ENCODE results near the gene BBX.

BBX gene

GRCh38 chr3:107506458-107506857 lies 16.3 kb upstream of the BBX start:
- Histone ChIP-seq H3K27ac (no peak overlapping the region), H3K4me3 (no peak overlapping the region)
- DNase-seq (ENCODE audit: low spot score): no peak
- no peak for TF ChIP-seq CTCF (IDR thresholded peaks at IDR 0.05)

GRCh38 chr3:107508331-107508730 lies 14.4 kb upstream of the BBX start:
- no peak for TF ChIP-seq CTCF (IDR thresholded peaks at IDR 0.05)
- DNase-seq (ENCODE audit: low spot score): no peak
- no peak overlapping the region for H3K27ac ChIP-seq
- H3K4me3 ChIP-seq: no peak overlapping the region

- Histone ChIP-seq H3K4me3 (no peak overlapping the region), H3K27ac (no peak overlapping the region)
- no peak for TF ChIP-seq CTCF (IDR thresholded peaks at IDR 0.05)
- DNase-seq (ENCODE audit: low spot score): no peak
Measured at GRCh38 chr3:107512108-107512507, 10.7 kb upstream of the BBX start.

GRCh38 chr3:107514453-107514852 lies 8.3 kb upstream of the BBX start:
- H3K27ac ChIP-seq: no peak overlapping the region
- TF ChIP-seq CTCF (IDR thresholded peaks at IDR 0.05): no peak
- DNase-seq (ENCODE audit: low spot score): no peak
- H3K4me3 ChIP-seq: no peak overlapping the region

- Histone ChIP-seq H3K27ac (no peak overlapping the region), H3K4me3 (no peak overlapping the region)
- no peak for DNase-seq (ENCODE audit: low spot score)
- TF ChIP-seq CTCF (IDR thresholded peaks at IDR 0.05): no peak
Measured at GRCh38 chr3:107516475-107516874, 6.3 kb upstream of the BBX start.

GRCh38 chr3:107520535-107520934 lies 2.2 kb upstream of the BBX start:
- H3K27ac ChIP-seq: no peak overlapping the region
- DNase-seq (ENCODE audit: low spot score): no peak
- H3K4me3 ChIP-seq: no peak overlapping the region
- TF ChIP-seq CTCF (IDR thresholded peaks at IDR 0.05): no peak

- H3K27ac ChIP-seq: no peak overlapping the region
- no peak for TF ChIP-seq CTCF (IDR thresholded peaks at IDR 0.05)
- H3K4me3 ChIP-seq: no peak overlapping the region
- no peak for DNase-seq (ENCODE audit: low spot score)
Measured at GRCh38 chr3:107521469-107522059, 1.2 kb upstream of the BBX start.

Measured in coronary artery (tissue), 2 donors.